ENCODE data around the gene ARNT2.

ARNT2 gene

DNA sequence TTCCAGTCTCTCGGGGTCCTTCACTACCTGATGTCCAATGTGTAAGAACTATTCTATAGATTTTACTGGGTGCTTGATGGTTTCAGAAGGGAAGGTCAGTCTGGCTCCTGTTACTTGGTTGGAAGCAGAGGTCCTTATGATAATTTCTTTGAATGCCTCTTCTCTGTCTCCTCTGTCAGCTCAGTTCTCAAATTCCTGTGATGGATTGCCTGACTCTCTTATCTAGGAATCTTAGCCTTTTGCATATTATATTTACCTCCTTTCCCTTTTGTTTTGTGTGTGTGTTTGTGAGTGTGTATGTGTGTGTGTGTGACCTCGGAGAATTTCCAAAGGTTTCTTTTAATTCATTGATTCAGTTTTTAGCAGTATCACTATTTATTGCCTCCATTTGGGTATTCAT is 88.2 kb downstream of the ARNT2 start:
- no peaks in the 10 kb centered on the region for H3K36me3 ChIP-seq (ENCODE audit: control insufficient read depth in 2 of 2, insufficient read depth in 2 of 2, low read length in 2 of 2)
- H3K4me3 ChIP-seq (ENCODE audit: low read length in 2 of 2): no peak overlapping the region
- no peak overlapping the region for H3K27ac ChIP-seq (ENCODE audit: low read length)
- peaks cover 24% of the 10 kb centered on the region for H3K4me1 ChIP-seq (ENCODE audit: control insufficient read depth, insufficient read depth, low read length)
- H3K9me3 ChIP-seq (ENCODE audit: control insufficient read depth in 2 of 2, low read length in 2 of 2): no peaks in the 10 kb centered on the region
- no peaks in the 10 kb centered on the region for H3K27me3 ChIP-seq (ENCODE audit: control insufficient read depth in 1 of 2, insufficient read depth in 2 of 2, low read length in 2 of 2)
- H3K9ac ChIP-seq (ENCODE audit: low read length in 2 of 2): no peak overlapping the region

DNA sequence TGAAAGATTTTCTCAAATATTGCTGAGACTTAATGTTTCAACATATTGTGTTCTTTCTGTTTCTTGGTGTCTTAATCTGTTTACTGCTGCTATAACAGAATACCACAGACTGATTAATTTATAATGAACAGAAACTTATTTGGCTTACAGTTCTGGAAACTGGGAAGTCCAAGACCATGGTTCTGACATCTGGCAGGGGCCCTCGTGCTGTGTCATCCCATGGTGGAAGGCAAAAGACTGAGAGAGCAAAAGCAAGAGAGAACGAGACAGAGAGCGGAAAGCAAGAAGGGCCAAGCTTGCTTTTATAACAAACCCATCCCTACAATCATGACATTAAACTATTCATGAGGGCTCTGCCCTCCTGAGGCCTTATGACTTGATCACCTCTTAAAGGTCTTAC is 88.7 kb downstream of the ARNT2 start:
- Histone ChIP-seq H3K9ac (ENCODE audit: low read length in 2 of 2) (no peak overlapping the region), H3K27me3 (ENCODE audit: control insufficient read depth in 1 of 2, insufficient read depth in 2 of 2, low read length in 2 of 2) (no peaks in the 10 kb centered on the region), H3K4me1 (ENCODE audit: control insufficient read depth, insufficient read depth, low read length) (peaks cover 20% of the 10 kb centered on the region), H3K36me3 (ENCODE audit: control insufficient read depth in 2 of 2, insufficient read depth in 2 of 2, low read length in 2 of 2) (no peaks in the 10 kb centered on the region), H3K4me3 (ENCODE audit: low read length in 2 of 2) (no peak overlapping the region), H3K27ac (ENCODE audit: low read length) (no peak overlapping the region), H3K9me3 (ENCODE audit: control insufficient read depth in 2 of 2, low read length in 2 of 2) (no peaks in the 10 kb centered on the region)

DNA sequence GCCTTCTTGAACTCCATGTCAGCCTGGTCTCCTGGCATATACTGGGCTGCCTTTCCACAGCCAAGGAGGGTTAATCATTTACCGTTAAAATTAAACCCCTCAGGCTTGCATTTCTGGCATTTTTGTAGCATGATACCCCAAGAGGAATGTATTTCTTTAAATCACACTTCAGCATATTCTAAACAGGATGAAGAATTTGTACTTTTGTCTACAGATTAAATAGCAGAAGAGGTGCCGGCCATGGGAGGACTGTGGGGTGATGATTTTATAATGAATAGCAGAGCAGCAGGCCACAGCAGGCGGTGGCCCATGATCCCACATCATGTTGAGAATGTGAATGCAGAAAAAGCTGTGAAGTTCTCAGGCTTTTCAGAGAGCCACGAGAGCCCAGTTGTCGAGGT is 90.2 kb downstream of the ARNT2 start:
- Histone ChIP-seq H3K4me1 (ENCODE audit: control insufficient read depth, insufficient read depth, low read length) (peaks cover 17% of the 10 kb centered on the region), H3K9me3 (ENCODE audit: control insufficient read depth in 2 of 2, low read length in 2 of 2) (no peaks in the 10 kb centered on the region), H3K9ac (ENCODE audit: low read length in 2 of 2) (no peak overlapping the region), H3K36me3 (ENCODE audit: control insufficient read depth in 2 of 2, insufficient read depth in 2 of 2, low read length in 2 of 2) (no peaks in the 10 kb centered on the region), H3K27ac (ENCODE audit: low read length) (no peak overlapping the region), H3K4me3 (ENCODE audit: low read length in 2 of 2) (no peak overlapping the region), H3K27me3 (ENCODE audit: control insufficient read depth in 1 of 2, insufficient read depth in 2 of 2, low read length in 2 of 2) (no peaks in the 10 kb centered on the region)

DNA sequence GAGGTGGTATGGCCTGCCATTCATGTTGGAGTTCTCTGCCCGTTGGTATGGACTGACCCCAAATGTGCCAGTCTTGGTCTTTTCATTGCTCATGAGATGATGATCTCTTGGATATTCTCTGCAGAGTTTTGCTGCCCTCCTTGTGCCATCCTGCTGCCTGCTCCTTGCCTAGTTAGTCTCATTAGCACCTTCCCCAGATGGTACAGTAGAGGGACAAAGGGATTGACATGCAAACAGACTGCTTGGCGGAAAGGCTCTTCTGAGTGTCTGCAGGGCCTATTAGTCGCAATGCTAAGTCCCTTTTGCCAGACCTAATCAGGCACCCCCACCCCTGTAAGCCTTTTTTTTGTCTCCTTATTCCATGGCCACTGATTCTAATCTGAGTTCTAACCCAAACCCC is 90.6 kb downstream of the ARNT2 start:
- no peaks in the 10 kb centered on the region for H3K36me3 ChIP-seq (ENCODE audit: control insufficient read depth in 2 of 2, insufficient read depth in 2 of 2, low read length in 2 of 2)
- H3K27ac ChIP-seq (ENCODE audit: low read length): no peak overlapping the region
- H3K9ac ChIP-seq (ENCODE audit: low read length in 2 of 2): no peak overlapping the region
- H3K9me3 ChIP-seq (ENCODE audit: control insufficient read depth in 2 of 2, low read length in 2 of 2): no peaks in the 10 kb centered on the region
- H3K4me1 ChIP-seq (ENCODE audit: control insufficient read depth, insufficient read depth, low read length): peaks cover 17% of the 10 kb centered on the region
- H3K27me3 ChIP-seq (ENCODE audit: control insufficient read depth in 1 of 2, insufficient read depth in 2 of 2, low read length in 2 of 2): no peaks in the 10 kb centered on the region
- H3K4me3 ChIP-seq (ENCODE audit: low read length in 2 of 2): no peak overlapping the region

DNA sequence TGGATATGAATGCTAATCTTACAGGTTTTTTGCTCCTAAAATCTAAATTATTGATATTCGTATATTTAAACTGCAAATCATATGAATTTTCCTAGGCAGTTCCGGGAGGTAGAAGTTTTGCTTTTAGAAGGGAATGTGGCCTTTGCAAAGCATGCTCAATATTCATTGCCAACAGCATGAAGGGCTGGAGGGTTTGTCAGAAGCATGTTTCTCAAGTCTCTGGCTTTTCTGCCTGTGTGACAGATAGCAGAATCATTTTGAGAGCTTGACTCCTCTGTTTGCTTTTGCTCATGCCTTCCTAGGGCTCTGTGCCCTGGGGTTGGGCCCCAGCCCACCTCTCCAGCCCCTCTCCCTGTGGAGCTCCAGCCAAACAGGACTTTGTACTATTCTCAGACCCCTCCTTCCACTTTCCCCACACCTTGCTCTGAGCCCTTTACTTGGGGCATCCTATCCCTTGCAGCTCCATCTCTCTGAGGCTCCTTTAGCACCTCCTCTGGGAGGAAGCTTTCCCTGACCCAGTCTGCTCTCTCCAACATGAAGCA is 91.3 kb downstream of the ARNT2 start:
- Histone ChIP-seq H3K9ac (ENCODE audit: low read length in 2 of 2) (peak overlapping the region in 1 of 2 donors; percentile 29), H3K27me3 (ENCODE audit: control insufficient read depth in 1 of 2, insufficient read depth in 2 of 2, low read length in 2 of 2) (no peaks in the 10 kb centered on the region), H3K9me3 (ENCODE audit: control insufficient read depth in 2 of 2, low read length in 2 of 2) (no peaks in the 10 kb centered on the region), H3K4me3 (ENCODE audit: low read length in 2 of 2) (no peak overlapping the region), H3K4me1 (ENCODE audit: control insufficient read depth, insufficient read depth, low read length) (peaks cover 17% of the 10 kb centered on the region), H3K27ac (ENCODE audit: low read length) (no peak overlapping the region), H3K36me3 (ENCODE audit: control insufficient read depth in 2 of 2, insufficient read depth in 2 of 2, low read length in 2 of 2) (no peaks in the 10 kb centered on the region)

DNA sequence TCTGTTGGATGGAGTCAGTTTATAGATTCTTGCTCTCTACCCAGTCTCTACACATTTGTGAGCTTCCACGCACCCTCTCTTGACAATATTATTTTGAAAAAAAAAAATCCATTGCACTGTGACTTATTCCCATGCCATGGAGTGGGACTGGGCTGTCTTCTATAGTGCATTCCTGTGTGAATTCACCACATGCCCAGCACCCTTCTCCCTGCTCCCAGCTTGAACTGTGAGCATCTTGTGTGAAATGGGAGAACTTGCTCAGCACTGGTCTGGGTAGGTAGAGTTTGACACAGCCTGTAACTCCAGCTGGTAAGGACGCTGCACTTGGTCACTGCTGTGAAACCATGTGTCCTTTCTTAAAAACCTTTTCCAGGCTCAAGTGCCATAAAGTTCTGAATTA is 91.9 kb downstream of the ARNT2 start:
- no peak overlapping the region for H3K27ac ChIP-seq (ENCODE audit: low read length)
- H3K9me3 ChIP-seq (ENCODE audit: control insufficient read depth in 2 of 2, low read length in 2 of 2): no peaks in the 10 kb centered on the region
- peaks cover 17% of the 10 kb centered on the region for H3K4me1 ChIP-seq (ENCODE audit: control insufficient read depth, insufficient read depth, low read length)
- H3K36me3 ChIP-seq (ENCODE audit: control insufficient read depth in 2 of 2, insufficient read depth in 2 of 2, low read length in 2 of 2): no peaks in the 10 kb centered on the region
- H3K4me3 ChIP-seq (ENCODE audit: low read length in 2 of 2): no peak overlapping the region
- H3K9ac ChIP-seq (ENCODE audit: low read length in 2 of 2): no peak overlapping the region
- H3K27me3 ChIP-seq (ENCODE audit: control insufficient read depth in 1 of 2, insufficient read depth in 2 of 2, low read length in 2 of 2): no peaks in the 10 kb centered on the region

DNA sequence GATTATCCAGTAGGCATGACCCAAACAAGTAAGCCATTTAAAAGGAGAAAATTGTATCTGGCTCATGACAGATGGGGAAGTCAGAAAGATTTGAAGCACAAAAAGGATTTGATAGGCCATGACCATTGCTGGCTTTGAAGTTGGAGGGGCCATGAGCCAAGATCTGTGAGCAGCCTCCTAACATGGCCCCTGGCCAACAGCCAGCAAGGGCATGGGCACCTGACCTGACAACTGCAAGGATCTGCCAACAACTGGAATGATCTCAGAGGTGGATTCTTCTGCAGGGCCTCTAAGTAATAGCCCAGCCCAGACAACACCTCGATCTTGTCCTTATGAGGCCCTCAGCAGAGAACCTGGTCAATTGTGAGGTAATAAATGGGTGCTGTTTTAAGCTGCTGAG is 93.0 kb downstream of the ARNT2 start:
- Histone ChIP-seq H3K4me1 (ENCODE audit: control insufficient read depth, insufficient read depth, low read length) (peaks cover 17% of the 10 kb centered on the region), H3K9ac (ENCODE audit: low read length in 2 of 2) (no peak overlapping the region), H3K9me3 (ENCODE audit: control insufficient read depth in 2 of 2, low read length in 2 of 2) (no peaks in the 10 kb centered on the region), H3K27me3 (ENCODE audit: control insufficient read depth in 1 of 2, insufficient read depth in 2 of 2, low read length in 2 of 2) (no peaks in the 10 kb centered on the region), H3K4me3 (ENCODE audit: low read length in 2 of 2) (no peak overlapping the region), H3K36me3 (ENCODE audit: control insufficient read depth in 2 of 2, insufficient read depth in 2 of 2, low read length in 2 of 2) (no peaks in the 10 kb centered on the region), H3K27ac (ENCODE audit: low read length) (no peak overlapping the region)

DNA sequence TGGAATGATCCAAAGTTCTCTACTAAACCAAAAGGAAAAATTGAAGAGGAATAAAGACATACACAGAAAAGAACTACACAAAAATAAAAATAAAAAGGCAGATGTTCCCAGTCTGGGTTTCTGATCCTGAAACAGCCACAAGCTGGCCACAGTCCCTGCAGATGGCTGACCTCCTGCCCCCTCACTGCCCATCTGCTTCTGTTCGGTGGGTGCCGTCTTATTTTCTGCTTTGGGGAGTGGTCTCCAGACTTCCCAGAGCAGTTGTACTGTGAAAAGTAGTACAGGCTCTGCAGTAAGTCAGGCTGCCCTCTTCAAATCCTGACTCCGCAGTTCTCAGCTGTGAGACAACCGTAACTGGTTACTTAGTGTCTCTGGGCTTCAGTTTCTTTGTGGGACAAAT is 94.5 kb downstream of the ARNT2 start:
- no peak overlapping the region for H3K27ac ChIP-seq (ENCODE audit: low read length)
- no peaks in the 10 kb centered on the region for H3K27me3 ChIP-seq (ENCODE audit: control insufficient read depth in 1 of 2, insufficient read depth in 2 of 2, low read length in 2 of 2)
- H3K9ac ChIP-seq (ENCODE audit: low read length in 2 of 2): no peak overlapping the region

DNA sequence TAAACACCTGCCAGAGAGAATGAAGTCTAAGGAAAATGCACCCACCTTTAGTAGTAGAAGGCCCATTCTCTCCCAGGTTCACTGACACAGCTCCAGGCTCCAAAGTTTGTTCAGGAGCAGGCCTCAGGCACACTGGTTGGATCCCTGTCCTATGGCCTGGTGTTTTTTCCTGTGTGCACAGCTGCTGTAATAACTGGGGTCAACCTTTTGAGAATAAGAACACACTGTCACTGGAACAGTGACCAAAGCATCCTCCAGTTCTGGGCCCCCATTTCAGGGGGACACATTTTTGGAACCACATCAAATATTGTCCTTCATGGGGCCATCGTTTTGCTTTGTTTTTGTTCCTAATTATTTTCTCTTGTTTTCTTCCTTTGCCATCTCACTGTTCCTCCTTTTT is 95.8 kb downstream of the ARNT2 start:
- no peak overlapping the region for H3K27ac ChIP-seq (ENCODE audit: low read length)
- H3K9me3 ChIP-seq (ENCODE audit: control insufficient read depth in 2 of 2, low read length in 2 of 2): peaks cover 0 to 3% of the 10 kb centered on the region in 2 donors
- H3K9ac ChIP-seq (ENCODE audit: low read length in 2 of 2): no peak overlapping the region
- H3K27me3 ChIP-seq (ENCODE audit: control insufficient read depth in 1 of 2, insufficient read depth in 2 of 2, low read length in 2 of 2): no peaks in the 10 kb centered on the region
- no peak overlapping the region for H3K4me3 ChIP-seq (ENCODE audit: low read length in 2 of 2)
- peaks cover 0 to 4% of the 10 kb centered on the region in 2 donors for H3K36me3 ChIP-seq (ENCODE audit: control insufficient read depth in 2 of 2, insufficient read depth in 2 of 2, low read length in 2 of 2)
- H3K4me1 ChIP-seq (ENCODE audit: control insufficient read depth, insufficient read depth, low read length): peaks cover 16% of the 10 kb centered on the region

More for the DNA sequence above, 94.5 kb downstream of the ARNT2 start:
- Histone ChIP-seq H3K36me3 (ENCODE audit: control insufficient read depth in 2 of 2, insufficient read depth in 2 of 2, low read length in 2 of 2) (peaks cover 0 to 4% of the 10 kb centered on the region in 2 donors), H3K4me1 (ENCODE audit: control insufficient read depth, insufficient read depth, low read length) (peaks cover 22% of the 10 kb centered on the region), H3K4me3 (ENCODE audit: low read length in 2 of 2) (no peak overlapping the region), H3K9me3 (ENCODE audit: control insufficient read depth in 2 of 2, low read length in 2 of 2) (no peaks in the 10 kb centered on the region)

DNA sequence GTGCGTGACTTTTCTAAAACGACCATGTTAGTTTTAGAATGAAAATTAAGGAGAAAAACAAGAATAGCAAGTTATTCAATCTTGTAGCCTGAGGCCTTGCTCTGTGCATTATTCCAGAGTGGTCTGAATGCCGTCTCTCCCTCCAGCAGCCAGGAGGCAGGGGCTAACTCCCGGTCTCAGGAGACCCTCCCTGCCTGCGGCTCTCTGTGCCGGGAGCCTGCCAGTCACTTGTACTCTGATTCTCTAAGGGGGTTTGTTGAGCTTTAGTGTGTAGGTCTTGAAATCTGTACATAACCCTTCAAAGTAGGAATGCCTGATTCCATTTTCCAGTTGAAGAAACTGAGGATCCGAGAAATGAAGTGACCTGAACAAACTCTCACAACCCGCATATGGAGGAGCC is 97.3 kb downstream of the ARNT2 start:
- H3K36me3 ChIP-seq (ENCODE audit: control insufficient read depth in 2 of 2, insufficient read depth in 2 of 2, low read length in 2 of 2): peaks cover 0 to 4% of the 10 kb centered on the region in 2 donors
- no peak overlapping the region for H3K4me3 ChIP-seq (ENCODE audit: low read length in 2 of 2)
- no peaks in the 10 kb centered on the region for H3K27me3 ChIP-seq (ENCODE audit: control insufficient read depth in 1 of 2, insufficient read depth in 2 of 2, low read length in 2 of 2)
- no peak overlapping the region for H3K9ac ChIP-seq (ENCODE audit: low read length in 2 of 2)
- H3K9me3 ChIP-seq (ENCODE audit: control insufficient read depth in 2 of 2, low read length in 2 of 2): peaks cover 0 to 5% of the 10 kb centered on the region in 2 donors
- no peak overlapping the region for H3K27ac ChIP-seq (ENCODE audit: low read length)
- peaks cover 5% of the 10 kb centered on the region for H3K4me1 ChIP-seq (ENCODE audit: control insufficient read depth, insufficient read depth, low read length)

DNA sequence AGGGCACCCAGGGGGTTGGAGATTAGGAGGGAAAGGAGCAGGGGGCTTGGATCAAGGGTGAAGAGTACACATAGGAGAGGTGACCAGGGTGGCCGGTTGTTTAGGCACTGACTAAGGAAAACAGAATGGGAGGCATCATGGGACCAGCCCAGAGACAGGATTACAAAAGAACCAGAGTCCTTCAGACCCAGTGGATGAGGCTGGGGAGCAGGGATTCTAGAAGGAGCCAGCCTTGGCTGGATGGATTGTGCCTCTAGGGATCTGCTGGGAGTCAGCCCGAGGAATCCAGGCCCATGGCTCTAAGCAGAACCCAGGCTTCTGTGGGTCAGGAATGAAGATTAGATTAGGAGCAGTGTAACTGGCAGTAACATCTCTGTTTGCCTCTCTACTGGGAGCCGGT is 98.6 kb downstream of the ARNT2 start:
- H3K27ac ChIP-seq (ENCODE audit: low read length): no peak overlapping the region
- peaks cover 17% of the 10 kb centered on the region for H3K4me1 ChIP-seq (ENCODE audit: control insufficient read depth, insufficient read depth, low read length)
- no peak overlapping the region for H3K9ac ChIP-seq (ENCODE audit: low read length in 2 of 2)
- H3K4me3 ChIP-seq (ENCODE audit: low read length in 2 of 2): no peak overlapping the region
- peaks cover 0 to 4% of the 10 kb centered on the region in 2 donors for H3K36me3 ChIP-seq (ENCODE audit: control insufficient read depth in 2 of 2, insufficient read depth in 2 of 2, low read length in 2 of 2)
- H3K27me3 ChIP-seq (ENCODE audit: control insufficient read depth in 1 of 2, insufficient read depth in 2 of 2, low read length in 2 of 2): no peaks in the 10 kb centered on the region
- H3K9me3 ChIP-seq (ENCODE audit: control insufficient read depth in 2 of 2, low read length in 2 of 2): peaks cover 0 to 5% of the 10 kb centered on the region in 2 donors
